Measurements from ENCODE around the gene ZNF763.
"Not testable (repeated sequence)": the region's sequence is repeated elsewhere in the genome, so short reads cannot be mapped to it uniquely, and the experiment has no call there.

DNA sequence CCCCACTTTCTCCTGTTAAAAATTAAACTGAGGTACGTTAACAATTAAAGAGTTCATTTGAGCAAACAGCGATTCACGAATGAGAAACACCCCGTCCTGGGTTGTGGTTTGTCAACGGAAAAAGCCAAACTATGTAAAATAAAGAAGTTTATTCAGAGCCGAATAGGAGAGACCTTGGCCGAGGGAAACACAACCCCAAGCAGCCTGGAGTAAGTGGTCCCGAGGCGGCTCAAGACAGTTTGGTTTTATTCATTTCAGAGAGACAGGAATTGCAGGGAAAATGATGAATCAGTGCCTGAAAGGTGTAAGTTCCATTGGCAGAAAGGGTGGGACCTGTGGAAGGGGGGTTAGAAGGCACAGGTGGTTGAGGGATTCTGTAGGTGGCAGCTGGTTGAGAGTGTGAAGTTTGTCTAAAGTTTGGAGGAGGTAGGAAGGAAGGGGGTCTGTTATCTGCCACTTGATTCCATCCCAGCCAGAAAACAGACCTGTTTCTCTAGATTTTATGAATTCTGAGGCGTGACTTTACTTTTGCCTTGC lies 39.1 kb upstream of the ZNF763 start:
- TF ChIP-seq, protein P1, sequence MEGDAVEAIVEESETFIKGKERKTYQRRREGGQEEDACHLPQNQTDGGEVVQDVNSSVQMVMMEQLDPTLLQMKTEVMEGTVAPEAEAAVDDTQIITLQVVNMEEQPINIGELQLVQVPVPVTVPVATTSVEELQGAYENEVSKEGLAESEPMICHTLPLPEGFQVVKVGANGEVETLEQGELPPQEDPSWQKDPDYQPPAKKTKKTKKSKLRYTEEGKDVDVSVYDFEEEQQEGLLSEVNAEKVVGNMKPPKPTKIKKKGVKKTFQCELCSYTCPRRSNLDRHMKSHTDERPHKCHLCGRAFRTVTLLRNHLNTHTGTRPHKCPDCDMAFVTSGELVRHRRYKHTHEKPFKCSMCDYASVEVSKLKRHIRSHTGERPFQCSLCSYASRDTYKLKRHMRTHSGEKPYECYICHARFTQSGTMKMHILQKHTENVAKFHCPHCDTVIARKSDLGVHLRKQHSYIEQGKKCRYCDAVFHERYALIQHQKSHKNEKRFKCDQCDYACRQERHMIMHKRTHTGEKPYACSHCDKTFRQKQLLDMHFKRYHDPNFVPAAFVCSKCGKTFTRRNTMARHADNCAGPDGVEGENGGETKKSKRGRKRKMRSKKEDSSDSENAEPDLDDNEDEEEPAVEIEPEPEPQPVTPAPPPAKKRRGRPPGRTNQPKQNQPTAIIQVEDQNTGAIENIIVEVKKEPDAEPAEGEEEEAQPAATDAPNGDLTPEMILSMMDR (IDR thresholded peaks at IDR 0.05; ENCODE audit: low read depth, low read length, missing input control), result not testable (repeated sequence)
- not testable (repeated sequence) for TF ChIP-seq RXRA (IDR thresholded peaks at IDR 0.05); YY1 (IDR thresholded peaks at IDR 0.05); RAD21 (IDR thresholded peaks at IDR 0.05); JUND (IDR thresholded peaks at IDR 0.05); HNF4A (conservative IDR thresholded peaks at IDR 0.05)
- TF ChIP-seq, protein P2, sequence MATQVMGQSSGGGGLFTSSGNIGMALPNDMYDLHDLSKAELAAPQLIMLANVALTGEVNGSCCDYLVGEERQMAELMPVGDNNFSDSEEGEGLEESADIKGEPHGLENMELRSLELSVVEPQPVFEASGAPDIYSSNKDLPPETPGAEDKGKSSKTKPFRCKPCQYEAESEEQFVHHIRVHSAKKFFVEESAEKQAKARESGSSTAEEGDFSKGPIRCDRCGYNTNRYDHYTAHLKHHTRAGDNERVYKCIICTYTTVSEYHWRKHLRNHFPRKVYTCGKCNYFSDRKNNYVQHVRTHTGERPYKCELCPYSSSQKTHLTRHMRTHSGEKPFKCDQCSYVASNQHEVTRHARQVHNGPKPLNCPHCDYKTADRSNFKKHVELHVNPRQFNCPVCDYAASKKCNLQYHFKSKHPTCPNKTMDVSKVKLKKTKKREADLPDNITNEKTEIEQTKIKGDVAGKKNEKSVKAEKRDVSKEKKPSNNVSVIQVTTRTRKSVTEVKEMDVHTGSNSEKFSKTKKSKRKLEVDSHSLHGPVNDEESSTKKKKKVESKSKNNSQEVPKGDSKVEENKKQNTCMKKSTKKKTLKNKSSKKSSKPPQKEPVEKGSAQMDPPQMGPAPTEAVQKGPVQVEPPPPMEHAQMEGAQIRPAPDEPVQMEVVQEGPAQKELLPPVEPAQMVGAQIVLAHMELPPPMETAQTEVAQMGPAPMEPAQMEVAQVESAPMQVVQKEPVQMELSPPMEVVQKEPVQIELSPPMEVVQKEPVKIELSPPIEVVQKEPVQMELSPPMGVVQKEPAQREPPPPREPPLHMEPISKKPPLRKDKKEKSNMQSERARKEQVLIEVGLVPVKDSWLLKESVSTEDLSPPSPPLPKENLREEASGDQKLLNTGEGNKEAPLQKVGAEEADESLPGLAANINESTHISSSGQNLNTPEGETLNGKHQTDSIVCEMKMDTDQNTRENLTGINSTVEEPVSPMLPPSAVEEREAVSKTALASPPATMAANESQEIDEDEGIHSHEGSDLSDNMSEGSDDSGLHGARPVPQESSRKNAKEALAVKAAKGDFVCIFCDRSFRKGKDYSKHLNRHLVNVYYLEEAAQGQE (IDR thresholded peaks at IDR 0.05), result not testable (repeated sequence)
- TF ChIP-seq, protein P3, sequence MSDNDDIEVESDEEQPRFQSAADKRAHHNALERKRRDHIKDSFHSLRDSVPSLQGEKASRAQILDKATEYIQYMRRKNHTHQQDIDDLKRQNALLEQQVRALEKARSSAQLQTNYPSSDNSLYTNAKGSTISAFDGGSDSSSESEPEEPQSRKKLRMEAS (IDR thresholded peaks at IDR 0.05), result not testable (repeated sequence)
